K562 (cell line): ENCODE data around the gene CD8A. TPM values are rescaled to one million over a fixed set of nuclear protein-coding genes. Genes with fewer than 3 reads are reported as not detected.

Source experiments
- ATAC-seq: fragments of 200-7000 bp; cut with Tn5 transposase; 3 replicates; pipeline ENCODE4 v1.9.1; 2020; ENCODE audit warnings: moderate library complexity
- BruUV-seq: library from RNA; stranded (reverse); fragments of 400-500 nt; replicated peaks from 2 replicates; lab custom pipeline; 2021; lab: Mats Ljungman, UMichigan
- CTCF ChIA-PET: fragments of 300-600 bp; formaldehyde crosslinking; extraction: SDS; loops from one replicate; lab custom pipeline; 2021; ENCODE audit warnings: low intra/inter-chr PET ratio; lab: Yijun Ruan, JAX
- POLR2A ChIA-PET: fragments of 300-600, 350-650 bp; sonication (Branson Sonifier 250); formaldehyde crosslinking; extraction: SDS; loops from one replicate; lab custom pipeline; 2021; ENCODE audit warnings: antibody characterized with exemption, inconsistent platforms; lab: Yijun Ruan, JAX
- DNase-seq, 4 experiments: peaks; one replicate each; pipeline versions ENCODE4 v3.0.0 to v3.0.0-alpha.2; 2011 to 2018; ENCODE audit warnings: low spot score in 3 of 4, mixed read lengths in 3 of 4; ENCODE audit errors: extremely low read depth in 1 of 4
- FAIRE-seq: peaks from 2 replicates; lab custom pipeline; 2011; peaks lifted over from hg19 to GRCh38; lab: Jason Lieb, UNC
- H2AFZ ChIP-seq: 2 replicates; pipeline ENCODE4 v1.6.0; 2011; ENCODE audit warnings: low read depth, low read length, control low read depth, inconsistent platforms
- H3K27ac ChIP-seq: fragments of 200-600 bp; 3 replicates; pipeline ENCODE4 v1.8.0; 2011; ENCODE audit warnings: low read depth, mild to moderate bottlenecking, control low read depth, inconsistent platforms, low read length, moderate library complexity, mixed read lengths; ENCODE audit errors: extremely low read depth
- H3K27me3 ChIP-seq, 2 experiments: fragments of 300-600 bp in 1 of 2; 2 replicates in 1 of 2; 3 replicates in 1 of 2; pipeline versions ENCODE4 v1.6.0 to v1.8.0; 2011; ENCODE audit warnings: inconsistent platforms in 2 of 2, low read length in 2 of 2, mild to moderate bottlenecking in 1 of 2, mixed read lengths in 1 of 2, moderate library complexity in 1 of 2; ENCODE audit not compliant: control insufficient read depth in 2 of 2, insufficient read depth in 2 of 2
- H3K36me3 ChIP-seq: fragments of 300-600 bp; 3 replicates; pipeline ENCODE4 v1.8.0; 2011; ENCODE audit warnings: mild to moderate bottlenecking, low read length, inconsistent platforms; ENCODE audit not compliant: control insufficient read depth, insufficient read depth
- H3K4me1 ChIP-seq, 2 experiments: fragments of 200-600 bp in 1 of 2; replicated peaks in 1 of 2; 2 replicates in 1 of 2; 3 replicates in 1 of 2; pipeline versions ENCODE4 v1.5.1 to v1.8.0; 2011; ENCODE audit warnings: inconsistent platforms in 2 of 2, low read length in 2 of 2, mild to moderate bottlenecking in 1 of 2, mixed read lengths in 1 of 2, moderate library complexity in 1 of 2; ENCODE audit not compliant: control insufficient read depth in 2 of 2, insufficient read depth in 2 of 2
- H3K4me2 ChIP-seq: 2 replicates; pipeline ENCODE4 v1.6.1; 2011; ENCODE audit warnings: low read length, control low read depth, inconsistent platforms, mixed read lengths; ENCODE audit not compliant: insufficient read depth
- H3K4me3 ChIP-seq: fragments of 200-600 bp; sonication (generic), shearing (Covaris generic); 2 replicates; pipeline ENCODE4 v1.5.1; 2016; ENCODE audit warnings: control low read depth, inconsistent platforms
- H3K79me2 ChIP-seq: fragments of 200-600 bp; 3 replicates; pipeline ENCODE4 v1.8.0; 2011; ENCODE audit warnings: low read length, inconsistent platforms; ENCODE audit not compliant: control insufficient read depth, insufficient read depth
- H3K9ac ChIP-seq, 2 experiments: 2 replicates each; pipeline versions ENCODE4 v1.6.0 to v1.6.1; 2011; ENCODE audit warnings: low read depth in 2 of 2, low read length in 2 of 2, control low read depth in 1 of 2, inconsistent platforms in 1 of 2, mild to moderate bottlenecking in 1 of 2, mixed read lengths in 1 of 2; ENCODE audit not compliant: insufficient read depth in 1 of 2
- H3K9me1 ChIP-seq: one replicate; pipeline ENCODE4 v1.6.0; 2011; ENCODE audit warnings: inconsistent platforms, mild to moderate bottlenecking, low read length, moderate library complexity; ENCODE audit not compliant: control insufficient read depth, insufficient read depth
- H3K9me3 ChIP-seq: replicated peaks from 2 replicates; pipeline ENCODE4 v1.5.1; 2011; ENCODE audit warnings: low read depth, low read length, inconsistent platforms; ENCODE audit not compliant: control insufficient read depth, insufficient read depth
- H4K20me1 ChIP-seq: replicated peaks from 2 replicates; pipeline ENCODE4 v1.6.1; 2011; ENCODE audit warnings: low read length, inconsistent platforms, mixed read lengths; ENCODE audit not compliant: control insufficient read depth, insufficient read depth
- CBX3 ChIP-seq, 2 experiments: IDR thresholded peaks; 1 replicate in 1 of 2; 2 replicates in 1 of 2; pipeline ENCODE4 v1.6.1; 2012; ENCODE audit warnings: inconsistent platforms in 2 of 2, low read length in 2 of 2, borderline replicate concordance in 1 of 2, control low read depth in 1 of 2
- CBX5 ChIP-seq: IDR thresholded peaks from 2 replicates; pipeline ENCODE4 v1.6.1; 2014; ENCODE audit warnings: low read depth, borderline replicate concordance
- HDAC1 ChIP-seq, 2 experiments: fragments of 450-650 bp; IDR thresholded peaks; 2 replicates each; pipeline ENCODE4 v1.6.1; 2016 to 2017; ENCODE audit warnings: inconsistent platforms in 1 of 2, mild to moderate bottlenecking in 1 of 2, moderate library complexity in 1 of 2
- PBX2 ChIP-seq, 2 experiments: IDR thresholded peaks in 1 of 2; conservative IDR thresholded peaks in 1 of 2; 2 replicates each; pipeline ENCODE4 v1.6.1; 2016; ENCODE audit warnings: low read depth in 2 of 2, mild to moderate bottlenecking in 1 of 2, missing compliant biosample characterization in 1 of 2, missing genetic modification characterization in 1 of 2, moderate library complexity in 1 of 2
- TRIM24 ChIP-seq, 2 experiments: fragments of 450-650 bp; IDR thresholded peaks; 2 replicates each; pipeline ENCODE4 v1.6.1; 2016
- TRIM28 ChIP-seq: fragments of 450-650 bp; IDR thresholded peaks from 2 replicates; pipeline ENCODE4 v1.6.1; 2017
- XRCC3 ChIP-seq: fragments of 450-650 bp; IDR thresholded peaks from 2 replicates; pipeline ENCODE4 v1.6.1; 2017; ENCODE audit warnings: mild to moderate bottlenecking, moderate library complexity
- ZC3H11A ChIP-seq: IDR thresholded peaks from 2 replicates; pipeline ENCODE4 v1.6.1; 2012; ENCODE audit warnings: low read depth, low read length, improper control_type of control experiment
- ZNF507 ChIP-seq: conservative IDR thresholded peaks from 2 replicates; pipeline ENCODE4 v1.6.1; 2017; ENCODE audit warnings: missing genetic modification characterization, missing compliant biosample characterization
- WGBS: fragments of 100-300 bp; shearing (Covaris generic); methylation state at CpG from one replicate; pipeline ENCODE4 v1.1.6; 2016; ENCODE audit warnings: low coverage, mixed read lengths; ENCODE audit not compliant: insufficient coverage; ENCODE audit errors: missing lambda C conversion rate; 5-methylcytosine and 5-hydroxymethylcytosine counted together
- in situ Hi-C: fragments of 300-500 bp; cut with MboI; formaldehyde crosslinking; loops from 4 replicates; pipeline ENCODE4 v1.15.0; 2018; ENCODE audit warnings: inconsistent platforms, mixed read lengths
- intact Hi-C: fragments of 100-400 bp; cut with micrococcal nuclease; formaldehyde crosslinking; loops from 2 replicates; pipeline ENCODE4 v1.14.2; 2022
- polyA plus RNA-seq, 8 experiments: library from polyadenylated mRNA; depleted of rRNA in 4 of 8; stranded (reverse) in 5 of 8; unstranded in 3 of 8; fragments of >200 nt; fragmentation: Nextera tagmentation in 2 of 8; fragmentation: Illumina TruSeq in 1 of 8; extraction: Ambion mirVana in 2 of 8; extraction: Trizol in 1 of 8; gene quantifications; 2 replicates each; pipeline versions ENCODE4 v1.2.1 to v1.2.3, GENCODE V29; 2011 to 2014; ENCODE audit warnings: inconsistent platforms in 1 of 8, missing spikeins in 1 of 8
- total RNA-seq, 7 experiments: library from RNA; depleted of rRNA in 6 of 7; stranded (reverse); fragments of >200 nt in 6 of 7; fragmentation: Illumina TruSeq in 2 of 7; extraction: Trizol in 2 of 7; gene quantifications; 2 replicates each; pipeline versions ENCODE4 v1.2.1 to v1.2.3, GENCODE V29; 2011 to 2021; ENCODE audit warnings: low replicate concordance in 1 of 7
- TF ChIP-seq, protein P1 (sequence below): fragments of 450-650 bp; IDR thresholded peaks from 2 replicates; pipeline ENCODE4 v1.6.1; 2018; ENCODE audit warnings: mild to moderate bottlenecking, low read depth; ENCODE audit not compliant: partially characterized antibody

Gene CD8A
- total and polyA plus RNA-seq, 9 of the 15 experiments (the other 6 are each of a cell fraction or from before 2014, with no cell fraction given), result 0.07 TPM; not detected in 8

DNA sequence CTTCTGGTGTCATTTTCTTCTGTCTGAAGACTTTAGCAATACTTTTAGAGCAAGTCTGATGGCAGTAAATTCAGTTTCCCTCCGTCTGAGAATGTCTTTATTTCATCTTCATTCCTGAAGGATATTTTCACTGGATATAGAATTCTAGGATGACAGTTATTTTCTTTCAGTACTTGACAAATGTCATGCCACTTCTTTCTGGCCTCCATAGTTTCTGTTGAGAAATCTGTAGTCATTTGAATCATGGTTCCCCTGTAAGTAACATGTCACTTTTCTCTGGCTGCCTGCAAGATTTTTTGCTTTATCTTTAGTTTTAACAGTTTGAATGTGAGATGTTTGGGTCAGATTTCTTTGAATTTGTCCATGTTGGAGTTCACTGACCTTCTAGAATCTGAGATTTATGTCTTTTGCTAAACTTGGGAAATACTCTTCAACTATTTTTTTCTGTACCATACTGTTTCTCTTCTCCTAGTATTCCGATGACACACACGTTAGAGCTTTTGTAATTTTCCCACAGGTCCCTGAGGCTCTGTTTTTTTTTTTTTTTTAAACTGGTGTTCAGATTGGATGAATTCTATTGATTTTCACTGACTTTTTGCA lies 40.4 kb downstream of the CD8A start:
- Histone ChIP-seq H3K27me3 (no peaks in the 10 kb centered on the region), H3K4me3 (no peak overlapping the region), H3K9ac (no peak overlapping the region), H3K4me1 (peaks cover 0 to 7% of the 10 kb centered on the region in 2 experiments; a peak in 2 of 5 replicates), H3K9me1 (no peaks in the 10 kb centered on the region), H3K27ac (no peak overlapping the region), H3K4me2 (no peak overlapping the region), H4K20me1 (no peaks in the 10 kb centered on the region), H3K36me3 (peaks cover 57% of the 10 kb centered on the region), H3K79me2 (peaks cover 29% of the 10 kb centered on the region), H3K9me3 (no peaks in the 10 kb centered on the region), H2AFZ (no peak overlapping the region)
- ATAC-seq (no peak), FAIRE-seq (no peak), DNase-seq (no peak)
- 77% methylated on average over 3 of the region's 3 CpGs for WGBS
- in situ Hi-C loops (loop anchor here (10.0 to 25.0 kb wide), 2 partner anchors 46 to 312 kb away; no protein-coding TSS in a partner anchor), intact Hi-C loops (no loop called here)
- ChIA-PET CTCF (no interaction called here), POLR2A (no interaction called here)
- no TSS peak for BruUV-seq
- peak in 1 of 2 experiments; percentile 98; a peak in 2 of 3 replicates for TF ChIP-seq CBX3 (IDR thresholded peaks at IDR 0.05; ENCODE audit: borderline replicate concordance in 1 of 2, low read length in 2 of 2)
- TF ChIP-seq XRCC3, result peak; percentile 16; the same call in 1 of the 2 replicates
- TF ChIP-seq ZC3H11A, result no peak
- TF ChIP-seq, protein P1, sequence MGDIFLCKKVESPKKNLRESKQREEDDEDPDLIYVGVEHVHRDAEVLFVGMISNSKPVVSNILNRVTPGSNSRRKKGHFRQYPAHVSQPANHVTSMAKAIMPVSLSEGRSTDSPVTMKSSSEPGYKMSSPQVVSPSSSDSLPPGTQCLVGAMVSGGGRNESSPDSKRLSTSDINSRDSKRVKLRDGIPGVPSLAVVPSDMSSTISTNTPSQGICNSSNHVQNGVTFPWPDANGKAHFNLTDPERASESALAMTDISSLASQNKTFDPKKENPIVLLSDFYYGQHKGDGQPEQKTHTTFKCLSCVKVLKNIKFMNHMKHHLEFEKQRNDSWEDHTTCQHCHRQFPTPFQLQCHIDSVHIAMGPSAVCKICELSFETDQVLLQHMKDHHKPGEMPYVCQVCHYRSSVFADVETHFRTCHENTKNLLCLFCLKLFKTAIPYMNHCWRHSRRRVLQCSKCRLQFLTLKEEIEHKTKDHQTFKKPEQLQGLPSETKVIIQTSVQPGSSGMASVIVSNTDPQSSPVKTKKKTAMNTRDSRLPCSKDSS, result peak; percentile 87
- TF ChIP-seq TRIM28, result peak; percentile 97
- no peak for TF ChIP-seq PBX2 (CRISPR knock-in tag; IDR thresholded peaks at IDR 0.05; ENCODE audit: low read depth)
- 0 out of 2 replicates have a peak, but pooled peaks have one; percentile 5 for TF ChIP-seq PBX2 (tag; conservative IDR thresholded peaks at IDR 0.05; ENCODE audit: low read depth)
- TF ChIP-seq HDAC1 (IDR thresholded peaks at IDR 0.05), result peak in 1 of 2 experiments; percentile 97; a peak in 2 of 4 replicates
- peak; percentile 65 to 83; a peak in 3 of 4 replicates for TF ChIP-seq TRIM24 (IDR thresholded peaks at IDR 0.05)
- TF ChIP-seq ZNF507 (tag), result 0 out of 2 replicates have a peak, but pooled peaks have one; percentile 25
- peak; percentile 95 for TF ChIP-seq CBX5
